Measurements from ENCODE around the gene SLC16A3. TPM values are rescaled to one million over a fixed set of nuclear protein-coding genes. Genes with fewer than 3 reads are reported as not detected.
A peak's percentile ranks its signal among the peaks of the same experiment; 100 is the strongest.

Gene SLC16A3
- total RNA-seq, 1 donor from 2014 or later = 1.5 TPM

DNA sequence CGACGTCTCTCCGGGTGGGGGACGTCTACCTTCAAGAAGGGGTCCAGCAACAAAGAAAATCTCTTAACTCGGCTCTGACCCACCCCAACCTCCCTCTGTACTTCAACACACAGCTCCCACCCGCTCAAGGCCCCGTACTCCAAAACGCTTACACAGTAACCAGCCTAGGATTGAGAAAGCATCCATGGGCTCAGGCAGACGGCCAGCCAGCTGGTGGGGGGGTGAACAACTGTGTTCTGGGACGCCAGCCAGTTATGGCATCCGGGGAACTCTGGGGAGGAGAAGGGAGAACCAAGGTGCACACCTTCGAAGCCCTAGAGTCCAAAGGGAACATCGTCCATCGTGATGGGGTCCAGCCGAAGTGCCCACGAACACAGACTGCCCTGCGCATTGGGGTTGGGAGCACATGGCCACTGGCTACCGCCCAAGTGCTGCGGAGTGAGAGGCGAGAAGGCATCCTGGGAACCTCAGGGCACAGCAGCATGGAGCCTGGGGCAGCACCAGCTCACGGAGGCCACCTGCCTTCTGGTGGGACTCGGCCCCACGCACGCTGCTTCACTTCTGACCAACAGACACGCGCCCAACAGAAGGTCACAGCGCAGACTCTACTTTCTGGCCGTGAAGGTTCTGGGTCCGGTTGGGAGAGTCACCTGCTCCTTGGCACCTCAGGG is 14.3 kb downstream of the SLC16A3 start:
- Mint-ChIP-seq H3K36me3 (ENCODE audit: low read depth) (peaks cover 8% of the 10 kb centered on the region), H3K4me1 (no peaks in the 10 kb centered on the region), H3K9me3 (no peaks in the 10 kb centered on the region), H3K27me3 (ENCODE audit: low read depth) (no peaks in the 10 kb centered on the region), H3K27ac (ENCODE audit: unreplicated experiment) (no peak overlapping the region), H3K4me3 (no peak overlapping the region)
- no peak for DNase-seq (ENCODE audit: low read depth, low spot score)
- TF ChIP-seq, protein P1, sequence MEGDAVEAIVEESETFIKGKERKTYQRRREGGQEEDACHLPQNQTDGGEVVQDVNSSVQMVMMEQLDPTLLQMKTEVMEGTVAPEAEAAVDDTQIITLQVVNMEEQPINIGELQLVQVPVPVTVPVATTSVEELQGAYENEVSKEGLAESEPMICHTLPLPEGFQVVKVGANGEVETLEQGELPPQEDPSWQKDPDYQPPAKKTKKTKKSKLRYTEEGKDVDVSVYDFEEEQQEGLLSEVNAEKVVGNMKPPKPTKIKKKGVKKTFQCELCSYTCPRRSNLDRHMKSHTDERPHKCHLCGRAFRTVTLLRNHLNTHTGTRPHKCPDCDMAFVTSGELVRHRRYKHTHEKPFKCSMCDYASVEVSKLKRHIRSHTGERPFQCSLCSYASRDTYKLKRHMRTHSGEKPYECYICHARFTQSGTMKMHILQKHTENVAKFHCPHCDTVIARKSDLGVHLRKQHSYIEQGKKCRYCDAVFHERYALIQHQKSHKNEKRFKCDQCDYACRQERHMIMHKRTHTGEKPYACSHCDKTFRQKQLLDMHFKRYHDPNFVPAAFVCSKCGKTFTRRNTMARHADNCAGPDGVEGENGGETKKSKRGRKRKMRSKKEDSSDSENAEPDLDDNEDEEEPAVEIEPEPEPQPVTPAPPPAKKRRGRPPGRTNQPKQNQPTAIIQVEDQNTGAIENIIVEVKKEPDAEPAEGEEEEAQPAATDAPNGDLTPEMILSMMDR (conservative IDR thresholded peaks at IDR 0.05) = no peak

DNA sequence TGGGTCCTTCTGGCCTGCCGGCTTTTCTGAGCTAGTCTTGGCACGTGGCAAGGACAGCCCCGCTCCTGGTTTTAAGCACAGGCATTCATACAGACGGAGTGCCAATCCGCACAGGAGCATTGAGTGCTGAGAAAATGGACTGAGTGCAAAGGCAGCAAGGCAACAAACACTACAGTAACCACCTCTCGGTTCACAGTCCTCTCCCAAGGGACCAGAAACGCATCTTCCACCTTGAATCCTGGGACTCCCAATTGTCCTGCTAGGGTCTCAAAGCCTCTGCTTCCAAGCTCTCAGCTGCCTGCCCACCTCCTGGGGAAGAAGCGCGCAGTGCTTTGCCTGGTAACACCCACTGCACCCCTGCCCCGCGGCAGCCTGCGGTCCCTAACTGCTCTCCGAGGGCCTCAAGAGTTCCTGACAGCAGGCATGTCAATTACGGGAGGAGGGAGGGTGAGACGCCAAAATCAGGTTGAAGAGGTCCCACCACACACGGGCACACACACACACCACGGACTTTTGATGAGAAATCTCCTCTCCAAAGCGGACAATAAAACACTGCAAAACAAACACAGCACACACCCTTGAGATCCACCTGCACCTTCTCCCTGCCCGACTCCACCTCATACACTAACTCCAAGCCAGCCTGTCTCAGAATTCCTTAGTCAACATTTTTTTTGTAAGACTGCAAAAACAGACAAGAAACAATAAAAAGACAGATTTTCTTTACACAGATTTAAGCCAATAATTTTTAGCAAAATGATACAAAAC is 15.0 kb downstream of the SLC16A3 start:
- no peaks in the 10 kb centered on the region for H3K4me1 Mint-ChIP-seq
- H3K27me3 Mint-ChIP-seq (ENCODE audit: low read depth) = no peaks in the 10 kb centered on the region
- no peaks in the 10 kb centered on the region for H3K9me3 Mint-ChIP-seq
- TF ChIP-seq, protein P1 (conservative IDR thresholded peaks at IDR 0.05) = no peak
- DNase-seq (ENCODE audit: low read depth, low spot score) = no peak
- H3K27ac Mint-ChIP-seq (ENCODE audit: unreplicated experiment) = no peak overlapping the region
- peaks cover 8% of the 10 kb centered on the region for H3K36me3 Mint-ChIP-seq (ENCODE audit: low read depth)
- H3K4me3 Mint-ChIP-seq = peak overlapping the region; percentile 44

DNA sequence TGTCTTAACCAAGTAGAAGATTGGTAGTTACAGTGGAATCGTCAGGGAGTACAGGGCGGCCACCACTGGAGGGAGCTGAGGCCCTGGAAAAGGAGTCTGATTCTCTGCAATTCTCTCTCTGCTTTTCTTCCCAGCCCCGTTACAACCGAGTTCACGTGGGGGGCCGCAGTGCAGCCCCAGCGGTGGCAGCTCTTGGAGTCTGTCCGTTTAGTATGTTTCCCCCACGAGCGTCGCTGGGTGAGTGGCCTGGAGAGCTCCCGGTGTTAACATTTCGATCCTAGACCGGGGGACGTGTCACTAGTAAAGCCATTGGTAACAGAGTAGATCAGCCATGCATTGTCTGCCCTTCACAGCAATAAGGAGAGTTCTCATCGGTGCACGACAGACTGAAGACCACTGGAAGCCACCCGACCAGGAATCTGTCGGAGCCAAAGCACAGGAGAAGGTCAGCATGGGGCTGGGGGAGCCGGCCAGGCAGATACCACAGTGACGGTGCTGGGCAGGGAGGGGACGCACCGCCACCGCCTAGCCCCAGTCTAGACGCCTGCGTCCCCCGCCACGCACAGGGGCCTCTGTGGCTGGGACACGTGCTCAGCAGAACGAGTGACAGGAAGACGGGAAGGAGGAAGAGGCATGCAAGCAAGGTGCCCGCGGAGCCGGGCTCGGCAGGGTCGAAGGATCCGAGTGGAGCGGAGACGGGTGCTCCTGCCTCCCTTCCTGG is 15.7 kb downstream of the SLC16A3 start:
- Mint-ChIP-seq H3K4me1 (no peaks in the 10 kb centered on the region), H3K4me3 (peak overlapping the region; percentile 44), H3K9me3 (no peaks in the 10 kb centered on the region), H3K27me3 (ENCODE audit: low read depth) (no peaks in the 10 kb centered on the region), H3K27ac (ENCODE audit: unreplicated experiment) (no peak overlapping the region), H3K36me3 (ENCODE audit: low read depth) (peaks cover 8% of the 10 kb centered on the region)
- DNase-seq (ENCODE audit: low read depth, low spot score) = no peak
- TF ChIP-seq, protein P1 (conservative IDR thresholded peaks at IDR 0.05) = peak; percentile 66

DNA sequence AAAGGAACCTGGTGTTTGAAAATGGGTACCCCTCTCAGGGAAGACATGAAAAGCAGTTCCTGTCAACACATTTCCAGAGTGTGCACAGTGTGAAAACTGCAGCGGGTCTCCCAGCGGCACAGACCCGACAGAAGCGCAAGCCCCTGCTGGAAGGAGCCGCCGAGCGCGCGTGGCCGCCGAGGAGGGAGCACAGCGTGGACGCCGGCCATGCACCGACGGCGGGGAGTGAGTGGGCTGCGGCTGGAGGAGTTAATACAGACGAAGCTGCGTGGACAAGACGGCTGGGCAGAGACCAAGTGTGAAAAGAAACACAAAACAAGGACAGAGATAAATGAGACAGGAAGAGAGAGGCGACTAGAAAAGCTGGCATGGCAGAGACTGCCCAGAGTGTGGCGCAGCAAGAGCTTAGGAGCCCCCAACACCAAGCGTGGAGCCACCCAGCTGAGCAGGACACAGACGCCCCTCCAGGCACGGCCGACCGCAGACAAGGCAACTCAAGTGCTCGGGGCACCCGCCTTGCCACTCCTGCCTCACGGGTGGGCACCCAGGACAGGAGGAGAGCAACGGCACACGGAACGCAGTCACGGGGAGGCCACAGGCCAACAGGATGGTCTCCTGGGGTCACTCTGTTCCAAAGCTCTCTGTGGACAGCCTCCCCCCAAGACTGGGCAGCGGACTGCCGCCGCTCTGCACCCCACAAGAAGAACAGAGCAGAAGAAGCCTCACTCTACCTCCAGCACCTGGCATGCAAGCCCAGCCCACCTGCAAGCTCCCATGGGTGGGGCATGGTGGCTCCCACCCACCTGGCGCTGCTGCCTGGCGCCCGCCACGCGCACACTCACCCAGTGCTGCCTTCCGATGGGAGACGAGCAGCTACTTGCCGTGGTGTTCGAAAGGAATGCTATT is 16.5 kb downstream of the SLC16A3 start:
- DNase-seq (ENCODE audit: low read depth, low spot score) = no peak
- peaks cover 8% of the 10 kb centered on the region for H3K36me3 Mint-ChIP-seq (ENCODE audit: low read depth)
- H3K4me3 Mint-ChIP-seq = no peak overlapping the region
- TF ChIP-seq, protein P1 (conservative IDR thresholded peaks at IDR 0.05) = no peak
- H3K27me3 Mint-ChIP-seq (ENCODE audit: low read depth) = no peaks in the 10 kb centered on the region
- H3K4me1 Mint-ChIP-seq = no peaks in the 10 kb centered on the region
- no peak overlapping the region for H3K27ac Mint-ChIP-seq (ENCODE audit: unreplicated experiment)
- no peaks in the 10 kb centered on the region for H3K9me3 Mint-ChIP-seq

DNA sequence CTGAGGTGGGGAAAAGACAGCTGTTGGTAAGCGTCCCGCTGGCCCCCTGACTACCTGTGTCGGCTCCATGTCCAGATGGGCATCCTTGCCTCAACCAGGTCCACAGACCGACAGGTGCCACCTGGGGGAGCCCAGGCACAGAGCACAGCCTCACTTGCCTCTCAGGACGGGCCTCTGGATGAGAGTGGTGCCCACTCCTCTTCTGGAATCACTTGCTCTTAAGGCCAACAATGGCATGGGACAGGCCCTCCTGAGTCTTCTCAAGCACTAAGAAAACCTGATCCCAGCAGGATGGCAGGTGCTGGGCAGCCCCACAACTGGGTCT is 17.2 kb downstream of the SLC16A3 start:
- no peaks in the 10 kb centered on the region for H3K27me3 Mint-ChIP-seq (ENCODE audit: low read depth)
- no peak overlapping the region for H3K4me3 Mint-ChIP-seq
- TF ChIP-seq, protein P1 (conservative IDR thresholded peaks at IDR 0.05) = no peak
- H3K36me3 Mint-ChIP-seq (ENCODE audit: low read depth) = peaks cover 9% of the 10 kb centered on the region
- no peak overlapping the region for H3K27ac Mint-ChIP-seq (ENCODE audit: unreplicated experiment)
- DNase-seq (ENCODE audit: low read depth, low spot score) = no peak
- no peaks in the 10 kb centered on the region for H3K9me3 Mint-ChIP-seq
- no peaks in the 10 kb centered on the region for H3K4me1 Mint-ChIP-seq

Measured in neural crest cell (in vitro differentiated cells).